ENCODE results near the gene CELF1.
"Not testable (repeated sequence)": the region's sequence is repeated elsewhere in the genome, so short reads cannot be mapped to it uniquely, and the experiment has no call there.

CELF1 gene

GRCh38 chr11:47538741-47539565, 14.0 kb downstream of the CELF1 start:
- no peak for DNase-seq (ENCODE audit: low read depth, low spot score)

GRCh38 chr11:47536915-47537314, 16.0 kb downstream of the CELF1 start:
- DNase-seq (ENCODE audit: low read depth, low spot score): no peak

- DNase-seq (ENCODE audit: low read depth, low spot score): no peak
Measured at GRCh38 chr11:47534704-47535251, 18.2 kb downstream of the CELF1 start.

GRCh38 chr11:47533690-47534151, 19.2 kb downstream of the CELF1 start:
- DNase-seq (ENCODE audit: low read depth, low spot score): no peak

GRCh38 chr11:47532597-47533213, 20.2 kb downstream of the CELF1 start:
- no peak for DNase-seq (ENCODE audit: low read depth, low spot score)

GRCh38 chr11:47531666-47532065, 21.3 kb downstream of the CELF1 start:
- DNase-seq (ENCODE audit: low read depth, low spot score): no peak

- not testable (repeated sequence) for DNase-seq (ENCODE audit: low read depth, low spot score)
Measured at GRCh38 chr11:47530721-47531120, 22.2 kb downstream of the CELF1 start.

- DNase-seq (ENCODE audit: low read depth, low spot score): no peak
Measured at GRCh38 chr11:47529951-47530350, 23.0 kb downstream of the CELF1 start.

GRCh38 chr11:47527186-47527585, 25.7 kb downstream of the CELF1 start:
- DNase-seq (ENCODE audit: low read depth, low spot score): no peak

GRCh38 chr11:47526032-47526431, 26.9 kb downstream of the CELF1 start:
- DNase-seq (ENCODE audit: low read depth, low spot score): not testable (repeated sequence)

GRCh38 chr11:47524291-47524874, 28.5 kb downstream of the CELF1 start:
- no peak for DNase-seq (ENCODE audit: low read depth, low spot score)

GRCh38 chr11:47523490-47524225, 29.3 kb downstream of the CELF1 start:
- no peak for DNase-seq (ENCODE audit: low read depth, low spot score)

- DNase-seq (ENCODE audit: low read depth, low spot score): no peak
Measured at GRCh38 chr11:47518212-47518964, 34.5 kb downstream of the CELF1 start.

GRCh38 chr11:47516984-47517853, 35.7 kb downstream of the CELF1 start:
- no peak for DNase-seq (ENCODE audit: low read depth, low spot score)

- no peak for DNase-seq (ENCODE audit: low read depth, low spot score)
Measured at GRCh38 chr11:47516155-47516554, 36.8 kb downstream of the CELF1 start.

GRCh38 chr11:47514825-47515647, 37.9 kb downstream of the CELF1 start:
- no peak for DNase-seq (ENCODE audit: low read depth, low spot score)

- no peak for DNase-seq (ENCODE audit: low read depth, low spot score)
Measured at GRCh38 chr11:47512701-47513100, 40.2 kb downstream of the CELF1 start.

- no peak for DNase-seq (ENCODE audit: low read depth, low spot score)
Measured at GRCh38 chr11:47511917-47512316, 41.0 kb downstream of the CELF1 start.

GRCh38 chr11:47510209-47510608, 42.7 kb downstream of the CELF1 start:
- DNase-seq (ENCODE audit: low read depth, low spot score): no peak
